NCI-H345 treated with DMSO at 0.1 percent for 48 hours (cell line): ENCODE data around the gene DENND1B.
A peak's percentile ranks its signal among the peaks of the same experiment; 100 is the strongest.
"Not testable (repeated sequence)": the region's sequence is repeated elsewhere in the genome, so short reads cannot be mapped to it uniquely, and the experiment has no call there.

Source experiments
- DNase-seq: peaks from one replicate; lab custom pipeline; 2025; ENCODE audit not compliant: unreplicated experiment; lab: John Stamatoyannopoulos, UW

Gene DENND1B

GRCh38 chr1:197745911-197746310, 29.4 kb downstream of the DENND1B start:
- no peak for DNase-seq

GRCh38 chr1:197744979-197745378, 30.3 kb downstream of the DENND1B start:
- no peak for DNase-seq

GRCh38 chr1:197743578-197743977, 31.7 kb downstream of the DENND1B start:
- no peak for DNase-seq

GRCh38 chr1:197740992-197741391, 34.3 kb downstream of the DENND1B start:
- no peak for DNase-seq

GRCh38 chr1:197738927-197739326, 36.4 kb downstream of the DENND1B start:
- no peak for DNase-seq

GRCh38 chr1:197737916-197738315, 37.4 kb downstream of the DENND1B start:
- DNase-seq: peak; percentile 45

- DNase-seq: no peak
Observed at GRCh38 chr1:197736685-197737084, 38.6 kb downstream of the DENND1B start.

GRCh38 chr1:197735461-197735860, 39.8 kb downstream of the DENND1B start:
- DNase-seq: no peak

- DNase-seq: peak; percentile 15
Observed at GRCh38 chr1:197733324-197733723, 42.0 kb downstream of the DENND1B start.

- DNase-seq: no peak
Observed at GRCh38 chr1:197732187-197732586, 43.1 kb downstream of the DENND1B start.

- DNase-seq: no peak
Observed at GRCh38 chr1:197731449-197731848, 43.8 kb downstream of the DENND1B start.

GRCh38 chr1:197725976-197726375, 49.3 kb downstream of the DENND1B start:
- DNase-seq: no peak

- DNase-seq: no peak
Observed at GRCh38 chr1:197725044-197725443, 50.2 kb downstream of the DENND1B start.

- no peak for DNase-seq
Observed at GRCh38 chr1:197715806-197716205, 59.5 kb downstream of the DENND1B start.

- no peak for DNase-seq
Observed at GRCh38 chr1:197706601-197707000, 68.7 kb downstream of the DENND1B start.

- DNase-seq: no peak
Observed at GRCh38 chr1:197705941-197706340, 69.3 kb downstream of the DENND1B start.

- not testable (repeated sequence) for DNase-seq
Observed at GRCh38 chr1:197700688-197701087, 74.6 kb downstream of the DENND1B start.

GRCh38 chr1:197696372-197696771, 78.9 kb downstream of the DENND1B start:
- no peak for DNase-seq

- no peak for DNase-seq
Observed at GRCh38 chr1:197695961-197696360, 79.3 kb downstream of the DENND1B start.

- no peak for DNase-seq
Observed at GRCh38 chr1:197692965-197693364, 82.3 kb downstream of the DENND1B start.

GRCh38 chr1:197691816-197692215, 83.5 kb downstream of the DENND1B start:
- DNase-seq: no peak

GRCh38 chr1:197690074-197690473, 85.2 kb downstream of the DENND1B start:
- no peak for DNase-seq

GRCh38 chr1:197688233-197688632, 87.0 kb downstream of the DENND1B start:
- no peak for DNase-seq
